Activated CD4-positive, alpha-beta T cell treated with anti-CD3 and anti-CD28 coated beads for 24 hours (primary cell): ENCODE data around the gene SLC20A1.
"Not testable (repeated sequence)": the region's sequence is repeated elsewhere in the genome, so short reads cannot be mapped to it uniquely, and the experiment has no call there.

Experiments used
- DNase-seq, 2 donors: peaks; one replicate each; pipeline ENCODE4 v3.0.0-alpha.2; 2020; ENCODE audit warnings: low read depth in 2 of 2

Gene SLC20A1

DNA sequence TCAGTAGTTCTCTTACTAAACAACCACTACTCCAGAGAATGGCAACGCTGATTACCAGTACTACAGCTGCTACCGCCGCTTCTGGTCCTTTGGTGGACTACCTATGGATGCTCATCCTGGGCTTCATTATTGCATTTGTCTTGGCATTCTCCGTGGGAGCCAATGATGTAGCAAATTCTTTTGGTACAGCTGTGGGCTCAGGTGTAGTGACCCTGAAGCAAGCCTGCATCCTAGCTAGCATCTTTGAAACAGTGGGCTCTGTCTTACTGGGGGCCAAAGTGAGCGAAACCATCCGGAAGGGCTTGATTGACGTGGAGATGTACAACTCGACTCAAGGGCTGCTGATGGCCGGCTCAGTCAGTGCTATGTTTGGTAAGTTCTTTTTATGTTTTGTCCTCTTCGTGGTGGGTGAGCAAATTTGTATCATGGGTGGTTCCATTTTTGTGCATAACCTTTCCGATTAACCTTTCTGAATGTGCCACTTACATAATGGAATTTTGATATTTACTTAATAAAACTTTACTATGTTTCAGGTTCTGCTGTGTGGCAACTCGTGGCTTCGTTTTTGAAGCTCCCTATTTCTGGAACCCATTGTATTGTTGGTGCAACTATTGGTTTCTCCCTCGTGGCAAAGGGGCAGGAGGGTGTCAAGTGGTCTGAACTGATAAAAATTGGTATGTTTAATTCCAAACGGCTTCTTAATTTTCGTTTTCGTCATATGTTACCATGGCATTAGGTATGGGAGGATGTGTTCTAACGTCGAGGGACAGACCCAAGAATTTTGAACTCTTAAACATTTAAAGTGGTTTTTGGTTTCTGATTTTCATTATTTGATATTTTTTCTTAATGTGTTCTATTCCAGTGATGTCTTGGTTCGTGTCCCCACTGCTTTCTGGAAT, 1.3 kb downstream of the SLC20A1 start:
- no peak for DNase-seq

DNA sequence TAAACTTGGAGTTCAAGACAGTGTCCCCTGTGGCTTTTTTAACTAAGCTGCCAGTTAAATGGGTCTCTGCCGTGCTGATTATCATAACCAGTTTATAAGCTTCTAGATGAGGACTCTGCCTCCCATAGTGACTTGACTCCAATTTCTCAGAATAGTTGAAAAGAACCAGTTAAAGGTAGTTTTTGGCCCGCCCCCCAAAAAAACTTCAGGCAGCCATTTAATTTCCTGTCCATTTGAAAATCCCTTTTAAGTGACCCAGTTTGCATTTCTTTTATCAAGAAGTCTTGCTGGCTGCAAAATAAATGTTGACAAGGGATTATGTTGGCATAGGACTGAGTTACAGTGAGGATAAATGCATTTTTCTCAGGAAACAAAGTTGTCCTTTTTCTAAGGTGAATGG, 2.3 kb downstream of the SLC20A1 start:
- no peak for DNase-seq

DNA sequence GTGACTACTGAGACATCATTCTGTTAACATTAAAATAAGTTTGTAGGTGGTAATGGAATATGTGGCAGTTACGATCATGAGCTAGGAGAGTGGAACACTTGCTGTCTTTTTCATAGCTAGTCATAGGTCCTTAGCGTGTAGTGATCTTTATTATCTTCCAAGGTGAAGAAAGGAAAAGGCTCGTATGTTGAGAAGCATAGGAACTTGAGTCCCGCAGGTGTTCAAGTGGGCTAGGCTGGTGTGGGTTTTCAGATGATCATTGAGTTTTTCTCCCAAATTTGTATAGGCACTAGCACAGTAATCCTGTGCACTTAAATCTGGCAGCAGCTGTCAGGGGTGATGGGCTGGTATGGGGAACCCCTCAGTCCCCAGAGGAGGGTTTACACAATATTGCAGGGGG, 10.9 kb downstream of the SLC20A1 start:
- DNase-seq, result no peak

DNA sequence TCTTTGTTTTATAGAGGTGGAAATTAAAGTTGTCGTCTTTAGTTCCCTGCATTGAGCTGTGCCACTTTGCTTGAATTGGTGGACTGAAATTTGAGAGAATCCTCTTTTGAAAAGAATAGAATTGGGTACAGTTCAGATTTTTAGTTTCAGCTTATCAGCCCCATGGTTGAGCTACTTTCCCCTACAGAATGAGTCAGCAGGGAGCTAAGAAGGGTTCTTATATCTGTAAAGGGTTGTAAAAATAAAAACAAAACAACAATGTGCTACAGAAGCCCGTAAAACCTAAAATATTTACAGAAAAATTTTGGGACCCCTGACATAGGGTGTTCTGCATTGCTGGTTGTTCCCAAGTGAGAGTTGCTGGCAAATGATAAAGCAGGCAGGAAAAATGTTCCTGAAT, 12.6 kb downstream of the SLC20A1 start:
- DNase-seq, result no peak

DNA sequence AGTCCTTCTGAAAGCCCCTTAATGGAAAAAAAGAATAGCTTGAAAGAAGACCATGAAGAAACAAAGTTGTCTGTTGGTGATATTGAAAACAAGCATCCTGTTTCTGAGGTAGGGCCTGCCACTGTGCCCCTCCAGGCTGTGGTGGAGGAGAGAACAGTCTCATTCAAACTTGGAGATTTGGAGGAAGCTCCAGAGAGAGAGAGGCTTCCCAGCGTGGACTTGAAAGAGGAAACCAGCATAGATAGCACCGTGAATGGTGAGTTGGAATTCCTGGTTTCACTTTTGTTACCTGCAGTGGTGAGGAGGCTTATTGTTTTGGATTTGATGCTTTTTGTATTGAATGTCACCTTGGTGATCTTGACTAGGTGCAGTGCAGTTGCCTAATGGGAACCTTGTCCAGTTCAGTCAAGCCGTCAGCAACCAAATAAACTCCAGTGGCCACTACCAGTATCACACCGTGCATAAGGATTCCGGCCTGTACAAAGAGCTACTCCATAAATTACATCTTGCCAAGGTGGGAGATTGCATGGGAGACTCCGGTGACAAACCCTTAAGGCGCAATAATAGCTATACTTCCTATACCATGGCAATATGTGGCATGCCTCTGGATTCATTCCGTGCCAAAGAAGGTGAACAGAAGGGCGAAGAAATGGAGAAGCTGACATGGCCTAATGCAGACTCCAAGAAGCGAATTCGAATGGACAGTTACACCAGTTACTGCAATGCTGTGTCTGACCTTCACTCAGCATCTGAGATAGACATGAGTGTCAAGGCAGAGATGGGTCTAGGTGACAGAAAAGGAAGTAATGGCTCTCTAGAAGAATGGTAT, 13.3 kb downstream of the SLC20A1 start:
- no peak for DNase-seq

DNA sequence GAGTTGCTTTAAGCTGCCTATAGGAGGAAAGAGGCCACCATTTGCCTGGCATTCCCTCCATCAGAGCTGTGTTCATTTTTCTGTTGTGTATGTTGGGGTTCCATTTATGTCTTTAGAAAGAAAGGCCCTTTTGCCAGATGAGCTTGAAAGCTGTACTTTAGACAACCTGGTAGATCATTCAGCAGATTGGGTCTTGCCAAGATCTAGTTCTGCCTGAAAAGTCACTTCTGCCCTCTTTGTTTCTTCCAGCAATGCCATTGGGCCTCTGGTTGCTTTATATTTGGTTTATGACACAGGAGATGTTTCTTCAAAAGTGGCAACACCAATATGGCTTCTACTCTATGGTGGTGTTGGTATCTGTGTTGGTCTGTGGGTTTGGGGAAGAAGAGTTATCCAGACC, 14.4 kb downstream of the SLC20A1 start:
- DNase-seq, result no peak

DNA sequence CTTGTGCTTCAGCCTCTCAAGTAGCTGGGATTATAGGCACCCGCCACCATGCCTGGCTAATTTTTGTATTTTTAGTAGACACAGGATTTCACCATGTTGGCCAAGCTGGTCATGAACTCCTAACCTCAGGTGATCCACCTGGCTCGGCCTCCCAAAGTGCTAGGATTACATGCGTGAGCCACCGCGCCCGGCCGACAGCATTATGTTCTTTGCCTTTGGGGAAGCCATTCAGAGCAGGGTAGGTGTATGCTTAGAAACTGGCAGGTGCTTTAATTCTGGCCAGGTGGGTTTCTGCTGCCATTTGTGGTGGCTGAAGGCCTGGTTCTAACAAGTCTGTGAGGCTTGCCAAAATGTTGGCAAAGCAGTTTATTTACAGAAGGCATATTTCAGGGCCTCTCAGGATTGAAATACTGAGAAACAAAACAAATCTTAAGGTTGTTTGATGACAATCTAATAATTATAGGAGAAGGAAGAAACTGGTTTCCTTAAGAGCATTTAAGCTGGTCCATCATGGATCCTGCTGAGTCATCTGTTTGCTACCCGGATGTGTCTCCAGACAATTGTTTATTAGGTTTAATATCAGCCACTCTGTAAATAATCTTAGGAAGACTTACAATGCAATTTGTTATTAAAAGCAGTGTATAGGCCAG, 16.0 kb downstream of the SLC20A1 start:
- DNase-seq, result no peak

DNA sequence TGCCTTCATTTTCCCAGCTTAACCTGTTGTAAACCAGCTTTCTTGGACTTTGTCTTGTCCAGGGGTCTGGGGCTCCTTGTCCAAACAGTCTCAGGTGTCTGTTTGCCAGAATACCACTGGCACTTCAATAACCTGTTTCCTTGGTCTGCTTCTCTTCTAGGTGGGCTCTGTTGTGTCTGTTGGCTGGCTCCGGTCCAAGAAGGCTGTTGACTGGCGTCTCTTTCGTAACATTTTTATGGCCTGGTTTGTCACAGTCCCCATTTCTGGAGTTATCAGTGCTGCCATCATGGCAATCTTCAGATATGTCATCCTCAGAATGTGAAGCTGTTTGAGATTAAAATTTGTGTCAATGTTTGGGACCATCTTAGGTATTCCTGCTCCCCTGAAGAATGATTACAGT, 17.0 kb downstream of the SLC20A1 start:
- DNase-seq, result no peak

DNA sequence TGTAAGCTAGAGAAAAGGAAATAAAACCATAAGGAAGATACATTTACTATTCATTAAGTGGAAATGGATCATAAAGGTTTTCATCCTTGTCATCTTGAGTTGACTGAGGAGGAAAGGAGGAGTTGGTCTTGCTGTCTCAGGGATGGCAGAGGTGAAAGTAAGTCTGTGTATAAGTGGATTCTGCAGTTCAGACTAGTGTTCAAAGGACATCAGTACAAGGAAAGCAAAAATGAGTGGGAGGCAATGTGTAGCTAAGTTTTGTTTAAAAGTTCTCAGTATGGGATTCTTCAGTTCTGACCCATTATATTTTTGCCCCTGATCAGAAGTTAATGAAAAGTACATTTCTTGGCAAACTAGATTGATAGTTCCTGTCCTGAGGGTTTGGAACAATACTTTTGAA, 18.9 kb downstream of the SLC20A1 start:
- DNase-seq, result no peak

- DNase-seq, result no peak
Observed at GRCh38 chr2:112665113-112665780, 19.5 kb downstream of the SLC20A1 start.

GRCh38 chr2:112666761-112667122, 21.0 kb downstream of the SLC20A1 start:
- no peak for DNase-seq

DNA sequence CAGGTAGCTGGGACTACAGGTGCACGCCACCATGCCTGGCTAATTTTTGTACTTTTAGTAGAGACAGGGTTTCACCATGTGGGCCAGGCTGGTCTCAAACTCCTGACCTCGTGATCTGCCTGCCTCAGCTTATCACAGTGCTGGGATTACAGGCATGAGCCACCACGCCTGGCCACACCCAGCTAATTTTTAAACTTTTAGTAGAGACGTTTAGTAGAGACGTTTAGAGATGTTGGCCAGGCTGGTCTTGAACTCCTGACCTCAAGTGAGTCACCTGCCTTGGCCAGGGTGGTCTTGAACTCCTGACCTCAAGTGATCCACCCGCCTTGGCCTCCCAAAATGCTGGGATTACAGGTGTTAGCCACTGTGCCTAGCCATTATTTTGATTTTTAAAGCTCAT, 21.8 kb downstream of the SLC20A1 start:
- not testable (repeated sequence) for DNase-seq

DNA sequence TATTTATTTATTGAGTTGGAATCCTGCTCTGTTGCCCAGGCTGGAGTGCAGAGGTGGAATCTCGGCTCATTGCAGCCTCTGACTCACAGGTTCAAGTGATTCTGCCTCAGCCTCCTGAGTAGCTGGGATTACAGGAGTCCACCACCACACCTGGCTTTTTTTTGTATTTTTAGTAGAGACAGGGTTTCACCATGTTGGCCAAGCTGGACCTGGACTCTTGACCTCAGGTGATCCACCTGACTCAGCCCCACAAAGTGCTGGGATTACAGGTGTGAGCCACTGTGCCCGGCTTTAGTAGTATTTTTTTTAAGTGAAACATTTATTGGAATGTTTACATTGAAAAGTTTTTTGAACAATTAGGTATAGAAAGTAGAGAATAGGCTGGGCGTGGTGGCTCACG, 23.9 kb downstream of the SLC20A1 start:
- no peak for DNase-seq

DNA sequence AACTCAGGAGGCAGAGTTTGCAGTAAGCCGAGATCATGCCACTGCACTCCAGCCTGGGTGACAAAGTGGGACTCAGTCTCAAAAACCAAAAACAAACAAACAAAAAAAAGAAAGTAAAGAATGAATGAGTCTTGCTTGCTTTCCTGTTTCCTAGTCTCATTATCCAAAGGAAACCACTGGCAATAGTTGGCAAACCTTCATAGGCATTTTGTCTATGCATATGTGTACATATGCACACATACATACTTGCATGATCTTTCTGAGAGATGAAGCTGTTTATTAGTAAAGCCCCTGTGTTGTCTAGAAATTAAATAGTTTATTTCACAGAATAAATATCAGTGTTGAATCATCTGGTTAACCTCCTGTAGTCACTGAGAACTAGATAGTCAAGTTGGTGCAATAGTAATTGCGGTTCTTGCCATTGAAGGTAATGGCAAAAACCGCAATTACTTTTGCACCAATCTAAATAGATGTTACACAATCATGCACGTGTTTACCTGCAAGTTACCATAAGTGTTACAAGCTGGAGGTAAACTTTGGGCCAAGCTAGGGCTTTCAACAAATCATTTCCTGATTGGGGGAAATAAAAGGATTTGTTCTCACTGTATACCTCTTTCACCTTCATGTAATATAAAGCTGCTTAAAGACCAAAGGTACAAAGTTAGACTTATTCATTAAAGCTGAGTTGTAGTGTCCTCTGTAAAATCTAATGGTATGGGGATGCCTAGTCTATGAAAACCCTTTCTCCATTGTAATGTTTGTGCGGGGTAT, 24.7 kb downstream of the SLC20A1 start:
- no peak for DNase-seq

GRCh38 chr2:112671801-112672200, 26.1 kb downstream of the SLC20A1 start:
- DNase-seq, result no peak

- DNase-seq, result no peak
Observed at GRCh38 chr2:112673008-112673407, 27.3 kb downstream of the SLC20A1 start.

DNA sequence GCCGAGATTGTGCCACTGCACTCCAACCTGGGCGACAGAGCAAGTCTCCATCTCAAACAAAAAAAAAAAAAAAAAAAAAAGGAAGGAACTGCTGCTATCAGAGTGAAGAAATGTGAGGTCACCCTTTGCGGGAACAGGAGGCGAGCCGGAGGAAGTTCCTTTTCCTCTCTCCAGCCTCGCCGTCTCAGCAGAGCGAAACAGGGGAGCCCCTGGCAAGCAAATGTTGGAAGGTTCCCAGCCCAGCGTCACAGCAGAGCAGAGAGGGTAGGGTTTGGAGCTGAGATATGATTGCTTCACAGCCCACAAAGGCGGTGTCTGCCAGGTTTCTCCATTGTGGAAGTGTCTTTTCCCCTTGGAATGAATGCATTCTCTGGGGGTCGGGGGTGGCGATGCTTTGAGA, 28.5 kb downstream of the SLC20A1 start:
- no peak for DNase-seq

GRCh38 chr2:112679484-112679883, 33.7 kb downstream of the SLC20A1 start:
- DNase-seq, result no peak

DNA sequence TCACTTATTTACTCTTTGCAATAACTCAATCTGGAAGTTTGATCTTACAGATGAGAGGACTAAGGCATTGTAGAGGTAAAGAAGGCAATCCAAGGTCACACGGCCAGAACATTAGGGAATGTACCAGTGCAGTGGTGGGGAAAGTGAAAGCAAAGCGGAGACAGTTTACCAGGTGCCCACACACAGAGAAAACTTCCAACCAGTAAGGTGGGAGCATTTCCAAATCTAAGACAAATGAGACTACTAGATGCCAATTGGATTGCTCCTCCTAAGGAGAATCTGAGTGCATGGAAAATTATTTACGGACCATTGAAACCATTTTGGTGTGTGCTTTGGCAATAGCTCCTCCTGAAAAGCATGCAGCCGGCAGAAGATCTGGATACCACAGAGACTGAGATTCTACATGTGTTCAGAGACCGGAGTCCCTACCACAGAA, 34.9 kb downstream of the SLC20A1 start:
- DNase-seq, result no peak

- DNase-seq, result no peak
Observed at GRCh38 chr2:112682101-112682500, 36.4 kb downstream of the SLC20A1 start.
